Ovary (tissue), 9 donors: Measurements from ENCODE around the gene MTHFD1L. TPM values are rescaled to one million over a fixed set of nuclear protein-coding genes. Genes with fewer than 3 reads are reported as not detected.

Experiments used
- DNase-seq, 5 donors: peaks; one replicate each; pipeline ENCODE4 v3.0.0-alpha.2; 2019 to 2020
- H3K27ac ChIP-seq, 2 donors: fragments of 200-600 bp; one replicate each; pipeline versions ENCODE4 v1.5.1 to v1.8.0; 2019 to 2022
- H3K27me3 ChIP-seq: fragments of 200-600 bp; one replicate; pipeline ENCODE4 v1.8.0; 2022
- H3K36me3 ChIP-seq: fragments of 200-600 bp; sonication (generic); one replicate; pipeline ENCODE4 v1.5.1; 2019
- H3K4me1 ChIP-seq: one replicate; pipeline ENCODE4 v1.8.1; 2013; ENCODE audit warnings: mild to moderate bottlenecking, moderate library complexity; ENCODE audit not compliant: insufficient read depth
- H3K4me3 ChIP-seq: fragments of 200-600 bp; sonication (generic); one replicate; pipeline ENCODE4 v1.5.1; 2017
- H3K9me3 ChIP-seq, 2 donors: fragments of 200-600 bp in 1 of 2; sonication (generic) in 1 of 2; one replicate each; pipeline versions ENCODE4 v1.5.1 to v1.8.1; 2013 to 2019; ENCODE audit warnings: mild to moderate bottlenecking in 1 of 2, moderate library complexity in 1 of 2
- CTCF ChIP-seq, 3 donors: fragments of 450-650 bp in 2 of 3; fragments of 200-600 bp in 1 of 3; IDR thresholded peaks; one replicate each; pipeline versions ENCODE4 v1.5.1 to v1.8.0; 2016 to 2022; ENCODE audit warnings: antibody characterized with exemption in 3 of 3, mild to moderate bottlenecking in 1 of 3
- EP300 ChIP-seq: sonication (generic); formaldehyde crosslinking; IDR thresholded peaks from one replicate; pipeline ENCODE4 v1.6.1; 2017; ENCODE audit warnings: antibody characterized with exemption
- POLR2A ChIP-seq: fragments of 450-650 bp; IDR thresholded peaks from one replicate; pipeline ENCODE4 v1.6.1; 2017; ENCODE audit warnings: antibody characterized with exemption, mild to moderate bottlenecking, moderate library complexity
- WGBS, 3 donors: extraction: QIAGEN DNeasy Blood & Tissue Kit in 1 of 3; methylation state at CpG; one replicate each; pipeline versions ENCODE4 v1.1.5 to v1.1.7; 2013 to 2017; 5-methylcytosine and 5-hydroxymethylcytosine counted together
- intact Hi-C, 4 donors: fragments of 100-400 bp; cut with DNase I; formaldehyde crosslinking; loops; one replicate each; pipeline versions ENCODE4 v1.11.0 to v1.15.1; 2022 to 2023
- polyA plus RNA-seq, 2 donors: library from polyadenylated mRNA; stranded (reverse); fragments of 200-250 nt in 1 of 2; fragments of 350-450 nt in 1 of 2; fragmentation: Illumina TruSeq in 1 of 2; extraction: RNeasy Lipid Tissue Mini Kit (QIAGEN cat#74804) in 1 of 2; gene quantifications; one replicate each; pipeline ENCODE4 v1.2.3, GENCODE V29; 2013 to 2014
- total RNA-seq, 7 donors: library from RNA; depleted of rRNA in 2 of 7; stranded (reverse); fragments of >200 nt in 2 of 7; fragmentation: NEBNext Ultra II Directional in 3 of 7; extraction: Animal tissue kit (Norgen Biotek cat#: 25700) in 3 of 7; gene quantifications; one replicate each; pipeline versions ENCODE4 v1.1.0 to v1.2.4, GENCODE V29; 2016 to 2023
- donor health status: DM: no; HTN: no; CAD: no; lungs with moderate emphysema.
- donor health status: DM: no; HTN: no; CAD: no.
- donor health status: Bipolar disorder and iron deficiency.
- donor health status: DM: yes; HTN: yes; CAD: no.
- donor health status: DM: no; HTN: no; CAD: no.
- donor health status: DM: yes; HTN: yes; CAD: no.

The MTHFD1L gene
- total and polyA plus RNA-seq, 9 donors: 13.0 to 91.1 (median 23.6) TPM

- TF ChIP-seq EP300: no peak
- no peak for TF ChIP-seq CTCF (IDR thresholded peaks at IDR 0.05)
- WGBS, 3 donors: 10 to 13% (median 12%) methylated on average over 1 of the region's 1 CpG
- peaks cover 10% of the 10 kb centered on the region for H3K4me1 ChIP-seq
- no peaks in the 10 kb centered on the region for H3K27me3 ChIP-seq
- no peak overlapping the region for H3K4me3 ChIP-seq
- H3K27ac ChIP-seq: peak overlapping the region; percentile 2 to 84
- no peaks in the 10 kb centered on the region for H3K36me3 ChIP-seq
- intact Hi-C loops: no loop called here
- DNase-seq: no peak
- H3K9me3 ChIP-seq: no peaks in the 10 kb centered on the region
These were observed 41.3 kb downstream of the MTHFD1L start for GRCh38 chr6:150906641-150907326.

GRCh38 chr6:150907383-150907782, 41.9 kb downstream of the MTHFD1L start:
- no peaks in the 10 kb centered on the region for H3K9me3 ChIP-seq
- DNase-seq: peak in 2 of 5 donors; percentile 48 to 55
- no peak overlapping the region for H3K4me3 ChIP-seq
- intact Hi-C loops: no loop called here
- no peaks in the 10 kb centered on the region for H3K27me3 ChIP-seq
- TF ChIP-seq POLR2A (no peak), EP300 (no peak), CTCF (IDR thresholded peaks at IDR 0.05) (no peak)
- peaks cover 10% of the 10 kb centered on the region for H3K4me1 ChIP-seq
- H3K27ac ChIP-seq: peak overlapping the region in 1 of 2 donors; percentile 84
- WGBS, 3 donors: 8 to 17% (median 11%) methylated on average over 8 of the region's 8 CpGs
- H3K36me3 ChIP-seq: no peaks in the 10 kb centered on the region

GRCh38 chr6:150908901-150909300, 43.4 kb downstream of the MTHFD1L start:
- Histone ChIP-seq H3K27ac (peak overlapping the region in 1 of 2 donors; percentile 84), H3K36me3 (no peaks in the 10 kb centered on the region), H3K4me1 (peaks cover 10% of the 10 kb centered on the region), H3K9me3 (no peaks in the 10 kb centered on the region), H3K4me3 (no peak overlapping the region), H3K27me3 (no peaks in the 10 kb centered on the region)
- no peak for DNase-seq
- TF ChIP-seq CTCF (IDR thresholded peaks at IDR 0.05) (no peak), POLR2A (no peak), EP300 (no peak)
- intact Hi-C loops: no loop called here
- 51 to 62% (median 61%) methylated on average over 2 of the region's 2 CpGs for WGBS, 3 donors

GRCh38 chr6:150910561-150910960, 45.1 kb downstream of the MTHFD1L start:
- intact Hi-C loops: no loop called here
- DNase-seq: no peak
- 42 to 62% (median 61%) methylated on average over 2 of the region's 2 CpGs for WGBS, 3 donors
- Histone ChIP-seq H3K27me3 (no peaks in the 10 kb centered on the region), H3K9me3 (no peaks in the 10 kb centered on the region), H3K4me1 (peaks cover 11% of the 10 kb centered on the region), H3K36me3 (no peaks in the 10 kb centered on the region), H3K4me3 (no peak overlapping the region), H3K27ac (no peak overlapping the region)
- TF ChIP-seq CTCF (IDR thresholded peaks at IDR 0.05) (no peak), EP300 (no peak), POLR2A (no peak)
